K562 (cell line): ENCODE results near the gene ITGA7. TPM values are rescaled to one million over a fixed set of nuclear protein-coding genes. Genes with fewer than 3 reads are reported as not detected.

Experiments
- ATF1 ChIP-seq, 2 experiments: fragments of 450-650 bp in 1 of 2; IDR thresholded peaks; 2 replicates each; pipeline ENCODE4 v1.6.1; 2016; ENCODE audit warnings: missing compliant biosample characterization in 1 of 2, missing genetic modification characterization in 1 of 2
- CEBPB ChIP-seq: fragments of 450-650 bp; IDR thresholded peaks from 2 replicates; pipeline ENCODE4 v1.6.1; 2016; ENCODE audit warnings: missing genetic modification characterization, missing compliant biosample characterization
- CEBPZ ChIP-seq: fragments of 150-350 bp; IDR thresholded peaks from 2 replicates; pipeline ENCODE4 v1.6.1; 2014; ENCODE audit warnings: low read depth, mild to moderate bottlenecking, low read length, borderline replicate concordance
- ETS2 ChIP-seq: IDR thresholded peaks from 2 replicates; pipeline ENCODE4 v1.6.1; 2016; ENCODE audit warnings: borderline replicate concordance, missing genetic modification characterization, mild to moderate bottlenecking, moderate library complexity, missing compliant biosample characterization; ENCODE audit not compliant: poor library complexity, severe bottlenecking
- FOSL1 ChIP-seq: fragments of 200-800 bp; sonication (Bioruptor generic); conservative IDR thresholded peaks from 2 replicates; pipeline ENCODE4 v1.6.1; 2016; ENCODE audit warnings: missing genetic modification characterization, missing compliant biosample characterization
- GABPA ChIP-seq: fragments of 200-800 bp; sonication (Bioruptor generic); conservative IDR thresholded peaks from 2 replicates; pipeline ENCODE4 v1.6.1; 2016; ENCODE audit warnings: low read depth, missing genetic modification characterization, missing compliant biosample characterization
- HNRNPUL1 ChIP-seq: fragments of 200-400 bp; formaldehyde crosslinking; IDR thresholded peaks from 2 replicates; pipeline ENCODE4 v1.6.1; 2017; ENCODE audit warnings: low read length
- L3MBTL2 ChIP-seq: fragments of 450-650 bp; IDR thresholded peaks from 2 replicates; pipeline ENCODE4 v1.6.1; 2016; ENCODE audit warnings: mild to moderate bottlenecking, moderate library complexity
- MAZ ChIP-seq, 2 experiments: fragments of 450-650 bp in 1 of 2; sonication (generic) in 1 of 2; formaldehyde crosslinking; IDR thresholded peaks in 1 of 2; conservative IDR thresholded peaks in 1 of 2; 2 replicates each; pipeline versions ENCODE4 v1.4.0 to v1.5.0; 2020; ENCODE audit warnings: mild to moderate bottlenecking in 1 of 2, missing genetic modification reagents in 1 of 2
- MITF ChIP-seq: IDR thresholded peaks from 2 replicates; pipeline ENCODE4 v1.6.1; 2014; ENCODE audit warnings: antibody characterized with exemption
- THRB ChIP-seq: fragments of 450-650 bp; formaldehyde crosslinking; conservative IDR thresholded peaks from 2 replicates; pipeline ENCODE4 v1.4.0; 2022; ENCODE audit warnings: mild to moderate bottlenecking, missing genetic modification characterization
- TRIM25 ChIP-seq: fragments of 450-650 bp; IDR thresholded peaks from 2 replicates; pipeline ENCODE4 v1.7.0; 2016; ENCODE audit warnings: borderline replicate concordance
- ZNF232 ChIP-seq: sonication (generic); formaldehyde crosslinking; IDR thresholded peaks from 2 replicates; pipeline ENCODE4 v1.8.0; 2022; ENCODE audit warnings: mild to moderate bottlenecking, missing genetic modification reagents
- ZNF24 ChIP-seq: fragments of 450-650 bp; IDR thresholded peaks from 2 replicates; pipeline ENCODE4 v1.6.1; 2016
- ZNF444 ChIP-seq: fragments of 250-450 bp; sonication (Bioruptor Pico); IDR thresholded peaks from 2 replicates; pipeline ENCODE4 v1.4.0; 2020; ENCODE audit warnings: mild to moderate bottlenecking, moderate library complexity
- polyA plus RNA-seq, 8 experiments: library from polyadenylated mRNA; depleted of rRNA in 4 of 8; stranded (reverse) in 5 of 8; unstranded in 3 of 8; fragments of >200 nt; fragmentation: Nextera tagmentation in 2 of 8; fragmentation: Illumina TruSeq in 1 of 8; extraction: Ambion mirVana in 2 of 8; extraction: Trizol in 1 of 8; gene quantifications; 2 replicates each; pipeline versions ENCODE4 v1.2.1 to v1.2.3, GENCODE V29; 2011 to 2014; ENCODE audit warnings: inconsistent platforms in 1 of 8, missing spikeins in 1 of 8
- total RNA-seq, 7 experiments: library from RNA; depleted of rRNA in 6 of 7; stranded (reverse); fragments of >200 nt in 6 of 7; fragmentation: Illumina TruSeq in 2 of 7; extraction: Trizol in 2 of 7; gene quantifications; 2 replicates each; pipeline versions ENCODE4 v1.2.1 to v1.2.3, GENCODE V29; 2011 to 2021; ENCODE audit warnings: low replicate concordance in 1 of 7

Gene ITGA7
- total and polyA plus RNA-seq, 9 of the 15 experiments (the other 6 are each of a cell fraction or from before 2014, with no cell fraction given): 0.11 to 2.3 (median 0.56) TPM; not detected in 1

GRCh38 chr12:55727643-55728185 is 20.0 kb upstream of the ITGA7 start (continued):
- TF ChIP-seq CEBPZ (no peak), MITF (peak; percentile 95), L3MBTL2 (0 out of 2 replicates have a peak, but pooled peaks have one; percentile 14), ZNF444 (CRISPR knock-in tag) (no peak), ATF1 (CRISPR knock-in tag; IDR thresholded peaks at IDR 0.05) (no peak), ATF1 (tag; IDR thresholded peaks at IDR 0.05) (peak; percentile 62), CEBPB (tag) (peak; percentile 62), HNRNPUL1 (no peak), THRB (CRISPR knock-in tag) (0 out of 2 replicates have a peak, but pooled peaks have one; percentile 65), GABPA (tag) (peak; percentile 55), ZNF24 (no peak), MAZ (CRISPR knock-in tag; conservative IDR thresholded peaks at IDR 0.05 in 1 of 2, IDR thresholded peaks at IDR 0.05 in 1 of 2) (no peak; a peak in 2 of 4 replicates), TRIM25 (no peak), FOSL1 (tag) (peak; percentile 53), ETS2 (tag) (no peak), ZNF232 (no peak)
